ENCODE results near the gene XRCC6.
"Not testable (repeated sequence)": the region's sequence is repeated elsewhere in the genome, so short reads cannot be mapped to it uniquely, and the experiment has no call there.

Gene XRCC6

DNA sequence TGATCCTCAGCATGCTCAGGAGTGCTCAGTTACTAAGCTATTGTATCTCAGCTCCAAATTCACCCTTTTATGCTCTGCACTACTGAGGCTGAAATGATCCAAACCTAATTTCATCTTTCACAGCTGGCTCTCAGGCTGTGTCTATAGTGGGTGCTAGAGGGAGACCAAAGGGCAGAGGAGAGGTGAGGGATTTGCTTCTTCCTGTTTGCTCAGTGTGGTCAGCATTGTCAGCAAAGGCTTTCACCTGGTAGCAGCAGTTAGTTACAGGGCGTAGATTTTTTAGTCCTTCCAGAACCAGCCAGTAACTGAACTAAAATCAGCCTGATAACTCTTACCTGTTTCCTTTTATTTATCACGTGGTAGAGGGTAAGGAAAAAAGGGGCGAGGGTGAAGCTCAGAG lies 33.2 kb downstream of the XRCC6 start:
- DNase-seq (ENCODE audit: low read depth): no peak

DNA sequence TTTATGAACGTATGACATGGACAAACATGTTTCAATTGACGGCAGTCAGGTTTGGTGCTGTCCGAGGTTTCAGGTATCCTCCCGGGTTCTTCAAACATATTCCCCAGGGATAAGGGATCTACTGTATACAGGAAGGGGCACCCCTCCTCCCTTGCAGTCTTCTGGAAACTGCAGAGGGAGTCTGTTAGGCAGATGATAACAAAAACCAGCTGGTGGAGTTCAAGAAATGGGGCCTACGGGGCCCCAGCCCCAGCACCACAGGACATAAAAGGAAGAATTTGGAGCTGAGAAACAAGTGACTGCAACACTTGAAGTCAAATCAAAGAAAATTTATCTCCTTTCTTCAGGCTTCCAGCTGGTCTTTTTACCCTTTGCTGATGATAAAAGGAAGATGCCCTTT lies 35.5 kb downstream of the XRCC6 start:
- DNase-seq (ENCODE audit: low read depth): no peak

DNA sequence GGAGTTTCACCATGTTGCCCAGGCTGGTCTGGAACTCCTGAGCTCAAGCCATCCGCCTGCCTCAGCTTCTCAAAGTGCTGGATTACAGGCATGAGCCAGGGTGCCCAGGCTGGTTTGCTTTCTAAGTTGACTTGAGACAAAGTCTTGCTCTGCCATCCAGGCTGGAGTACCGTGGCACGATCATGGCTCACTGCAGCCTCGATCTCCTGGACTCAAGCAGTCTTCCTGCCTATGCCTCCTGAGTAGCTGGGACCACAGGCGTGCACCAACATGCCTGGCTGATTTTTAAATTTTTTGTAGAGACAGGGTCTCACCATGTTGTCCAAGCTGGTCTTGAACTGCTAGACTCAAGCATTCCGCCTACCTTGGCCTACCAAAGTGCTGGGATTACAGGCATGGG lies 36.6 kb downstream of the XRCC6 start:
- no peak for DNase-seq (ENCODE audit: low read depth)

DNA sequence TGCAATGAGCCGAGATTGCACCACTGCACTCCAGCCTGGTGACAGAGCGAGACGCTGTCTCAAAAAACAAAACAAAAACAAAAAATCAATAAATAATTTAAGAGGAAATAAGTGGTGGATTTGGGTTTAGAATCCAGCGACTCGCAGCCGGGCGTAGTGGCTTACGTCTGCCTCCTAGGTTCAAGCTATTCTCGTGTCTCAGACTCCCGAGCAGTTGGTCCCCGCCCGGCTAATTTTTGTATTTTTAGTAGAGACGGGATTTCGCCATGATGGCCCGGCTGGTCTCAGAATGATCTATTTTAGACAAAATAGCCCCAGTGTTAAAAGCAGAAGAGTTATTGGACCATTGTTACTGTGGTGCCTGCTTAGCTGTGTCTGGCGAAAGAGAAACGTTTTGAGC lies 37.8 kb downstream of the XRCC6 start:
- DNase-seq (ENCODE audit: low read depth): no peak

- DNase-seq (ENCODE audit: low read depth): no peak
These were observed 38.8 kb downstream of the XRCC6 start for GRCh38 chr22:41659941-41660340.

DNA sequence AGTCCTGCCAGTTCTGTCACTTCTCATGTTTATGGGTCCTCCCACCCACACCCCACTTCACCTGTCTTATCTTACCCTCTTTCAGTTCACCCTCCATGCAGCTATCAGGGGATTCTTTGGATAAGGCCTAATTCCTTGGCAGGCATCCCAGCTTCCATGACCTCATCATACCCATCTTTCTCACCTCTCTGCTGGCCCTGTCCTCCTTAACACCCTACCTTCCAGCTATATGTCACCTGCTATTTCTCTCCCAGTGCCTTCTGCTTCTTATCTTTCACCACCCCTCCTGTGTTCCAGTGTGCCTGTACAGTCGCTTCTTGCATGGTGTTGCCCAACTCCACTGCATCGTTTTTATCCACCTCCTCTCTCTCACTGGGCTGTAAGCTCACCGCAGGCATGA lies 39.3 kb downstream of the XRCC6 start:
- DNase-seq (ENCODE audit: low read depth): no peak

GRCh38 chr22:41661088-41661487 lies 40.0 kb downstream of the XRCC6 start:
- DNase-seq (ENCODE audit: low read depth): no peak

GRCh38 chr22:41661713-41662112 lies 40.6 kb downstream of the XRCC6 start:
- no peak for DNase-seq (ENCODE audit: low read depth)

DNA sequence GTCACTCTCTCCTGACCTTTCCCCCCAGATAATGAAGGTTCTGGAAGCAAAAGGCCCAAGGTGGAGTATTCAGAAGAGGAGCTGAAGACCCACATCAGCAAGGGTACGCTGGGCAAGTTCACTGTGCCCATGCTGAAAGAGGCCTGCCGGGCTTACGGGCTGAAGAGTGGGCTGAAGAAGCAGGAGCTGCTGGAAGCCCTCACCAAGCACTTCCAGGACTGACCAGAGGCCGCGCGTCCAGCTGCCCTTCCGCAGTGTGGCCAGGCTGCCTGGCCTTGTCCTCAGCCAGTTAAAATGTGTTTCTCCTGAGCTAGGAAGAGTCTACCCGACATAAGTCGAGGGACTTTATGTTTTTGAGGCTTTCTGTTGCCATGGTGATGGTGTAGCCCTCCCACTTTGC lies 42.5 kb downstream of the XRCC6 start:
- DNase-seq (ENCODE audit: low read depth): not testable (repeated sequence)

DNA sequence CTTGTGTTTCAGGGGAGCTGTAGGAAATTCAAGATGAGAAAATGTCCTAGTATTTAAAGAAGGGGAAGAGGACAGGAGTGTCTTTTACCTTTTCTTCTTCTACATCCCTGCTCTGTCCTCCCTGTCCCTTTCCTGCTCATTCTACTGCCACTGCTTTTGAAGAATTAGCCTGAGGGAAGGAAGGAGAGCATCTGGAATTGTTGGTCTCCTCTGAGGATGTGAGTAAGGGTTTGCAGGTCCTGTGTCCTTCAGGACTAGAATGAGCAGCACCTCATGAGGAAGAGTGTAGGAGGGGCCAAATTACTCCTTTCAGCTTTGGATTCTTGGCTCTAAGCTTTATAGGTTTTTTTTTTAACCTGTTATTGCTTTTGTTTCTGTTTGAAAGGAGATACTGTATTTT lies 43.4 kb downstream of the XRCC6 start:
- DNase-seq (ENCODE audit: low read depth): no peak

DNA sequence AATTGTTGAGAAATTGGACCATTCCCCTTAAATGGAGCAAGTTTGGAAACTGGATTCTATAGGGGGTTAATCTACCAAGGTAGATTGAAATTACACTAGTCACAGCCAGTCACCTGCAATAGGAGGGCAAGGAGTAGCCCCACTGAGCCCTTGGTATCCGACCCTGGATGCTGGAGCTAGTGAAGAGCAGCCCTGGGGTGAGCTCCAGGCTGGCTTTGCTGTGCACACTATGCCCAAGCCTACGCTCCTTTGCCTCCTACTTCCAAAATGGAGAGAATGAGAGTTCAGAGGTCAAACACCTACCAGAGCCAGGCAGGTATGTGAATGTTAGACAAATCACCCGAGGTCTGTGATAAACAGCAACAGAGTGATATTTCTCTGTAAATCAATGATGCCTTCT lies 43.9 kb downstream of the XRCC6 start:
- DNase-seq (ENCODE audit: low read depth): no peak

- DNase-seq (ENCODE audit: low read depth): no peak
These were observed 48.1 kb downstream of the XRCC6 start for GRCh38 chr22:41668971-41669911.

- DNase-seq (ENCODE audit: low read depth): not testable (repeated sequence)
These were observed 51.0 kb downstream of the XRCC6 start for GRCh38 chr22:41672096-41672495.

DNA sequence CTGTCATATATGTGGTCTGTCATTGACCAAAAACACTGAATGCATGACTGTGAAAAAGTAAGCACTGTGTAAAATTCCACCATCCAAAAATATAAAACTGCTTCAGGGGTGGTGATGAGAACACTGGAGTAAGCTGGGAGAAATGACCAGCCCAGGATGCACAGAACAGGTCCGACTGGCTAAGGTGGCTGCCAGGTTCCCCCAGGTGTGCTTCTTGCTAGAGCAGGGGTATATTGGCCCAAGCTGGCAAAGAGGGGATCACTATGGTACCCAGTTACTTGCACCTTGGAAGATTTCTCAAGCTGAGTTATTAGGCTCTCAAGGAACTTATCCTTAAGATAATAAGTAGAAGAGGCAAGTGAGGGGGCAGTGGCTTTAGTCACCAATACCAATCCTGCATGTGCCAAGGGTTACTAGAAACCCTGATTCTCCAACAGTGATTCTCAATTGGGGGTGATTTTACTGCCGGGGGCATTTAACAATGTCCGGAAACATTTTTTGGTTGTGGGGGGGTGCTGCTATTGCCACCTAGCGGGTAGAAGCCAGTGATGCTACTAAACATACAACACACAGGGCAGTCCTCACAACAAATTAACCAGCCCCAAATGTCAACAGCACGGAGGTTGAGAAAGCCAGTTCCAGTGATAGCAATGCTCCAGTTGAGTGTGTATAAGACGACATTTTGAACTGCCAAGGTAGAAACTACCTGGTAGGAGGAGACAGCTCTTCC lies 51.9 kb downstream of the XRCC6 start:
- no peak for DNase-seq (ENCODE audit: low read depth)

DNA sequence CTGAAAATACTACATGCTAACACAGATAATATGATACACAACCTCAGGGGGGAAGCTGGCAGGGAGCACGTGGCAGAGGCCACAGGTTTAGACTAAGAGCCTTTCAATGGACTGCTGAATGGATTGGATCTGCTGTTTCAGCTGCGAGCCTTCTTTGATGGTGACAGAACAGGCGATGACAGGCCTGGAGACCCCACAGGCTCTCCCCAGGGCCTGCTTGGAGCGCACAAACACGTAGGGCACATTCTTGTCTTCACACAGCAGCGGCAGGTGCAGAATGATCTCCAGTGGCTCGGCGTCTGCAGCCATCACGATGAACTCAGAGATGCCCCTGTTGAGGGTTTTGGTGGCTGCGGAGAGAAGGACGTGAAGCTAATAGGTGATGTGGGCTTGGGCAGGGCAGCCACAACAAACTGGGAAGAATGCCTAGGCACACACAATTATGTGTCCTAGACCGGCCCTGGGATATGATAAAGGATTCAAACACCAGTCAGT lies 53.8 kb downstream of the XRCC6 start:
- no peak for DNase-seq (ENCODE audit: low read depth)

GRCh38 chr22:41676134-41676533 lies 55.0 kb downstream of the XRCC6 start:
- DNase-seq (ENCODE audit: low read depth): no peak

DNA sequence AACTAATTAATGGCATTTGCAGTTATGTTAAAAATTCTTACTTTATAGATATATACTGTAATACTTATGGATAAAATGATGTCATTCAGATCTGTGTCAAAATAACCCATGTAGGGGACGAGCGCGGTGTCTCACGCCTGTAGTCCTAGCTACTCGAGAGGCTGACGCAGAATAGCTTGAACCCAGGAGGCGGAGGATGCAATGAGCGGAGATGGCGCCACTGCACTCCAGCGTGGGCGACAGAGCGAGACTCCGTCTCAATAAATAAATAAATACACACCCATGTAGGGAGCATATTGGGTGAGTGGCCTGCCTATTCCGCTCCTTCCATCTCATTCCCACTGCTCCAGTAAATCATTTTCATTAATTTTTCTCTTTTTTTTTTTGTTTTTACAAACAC lies 60.5 kb downstream of the XRCC6 start:
- no peak for DNase-seq (ENCODE audit: low read depth)

- DNase-seq (ENCODE audit: low read depth): peak; percentile 66
These were observed 61.1 kb downstream of the XRCC6 start for GRCh38 chr22:41682033-41682807.

- no peak for DNase-seq (ENCODE audit: low read depth)
These were observed 62.0 kb downstream of the XRCC6 start for GRCh38 chr22:41683052-41683451.

- DNase-seq (ENCODE audit: low read depth): no peak
These were observed 62.5 kb downstream of the XRCC6 start for GRCh38 chr22:41683616-41684015.

- DNase-seq (ENCODE audit: low read depth): no peak
These were observed 63.1 kb downstream of the XRCC6 start for GRCh38 chr22:41684194-41684593.

DNA sequence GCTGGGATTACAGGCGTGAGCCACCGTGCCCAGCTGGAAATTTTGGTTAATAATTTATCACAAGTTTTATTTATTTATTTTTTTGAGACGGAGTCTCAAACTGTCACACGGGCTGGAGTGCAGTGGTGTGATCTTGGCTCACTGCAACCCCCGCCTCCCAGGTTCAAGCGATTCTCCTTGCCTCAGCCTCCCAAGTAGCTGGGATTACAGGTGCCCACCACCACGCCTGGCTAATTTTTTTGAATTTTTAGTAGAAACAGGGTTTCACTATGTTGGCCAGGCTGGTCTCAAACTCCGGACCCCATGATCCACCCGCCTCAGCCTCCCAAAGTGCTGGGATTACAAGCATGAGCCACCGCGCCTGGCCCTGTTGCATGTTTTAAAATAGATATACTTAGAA lies 65.8 kb downstream of the XRCC6 start:
- not testable (repeated sequence) for DNase-seq (ENCODE audit: low read depth)
